Measurements from ENCODE around the gene PTOV1. TPM values are rescaled to one million over a fixed set of nuclear protein-coding genes. Genes with fewer than 3 reads are reported as not detected.

PTOV1 gene
- total and polyA plus RNA-seq, 4 donors: 38.0 to 52.3 (median 41.3) TPM

GRCh38 chr19:49858088-49858985 lies 7.4 kb downstream of the PTOV1 start (continued):
- TF ChIP-seq CTCF (IDR thresholded peaks at IDR 0.05; ENCODE audit: low read depth, low read length, missing input control): no peak
- no peak for TF ChIP-seq EGR1 (IDR thresholded peaks at IDR 0.05; ENCODE audit: low read depth in 2 of 2)

- no peak for DNase-seq (ENCODE audit: low spot score)
- Histone ChIP-seq H3K4me1 (ENCODE audit: control insufficient read depth in 4 of 4, insufficient read depth in 4 of 4, low read length in 3 of 4) (peaks cover 0 to 2% (median under 1%) of the 10 kb centered on the region in 4 donors), H3K36me3 (ENCODE audit: control insufficient read depth in 4 of 4, insufficient read depth in 3 of 4, low read depth in 1 of 4, low read length in 3 of 4) (peaks cover 4 to 63% (median 11%) of the 10 kb centered on the region in 4 donors), H3K9ac (ENCODE audit: low read depth in 1 of 2, low read length in 2 of 2) (no peak overlapping the region), H3K27ac (ENCODE audit: low read depth in 1 of 2, low read length in 2 of 2) (no peak overlapping the region), H3K4me3 (ENCODE audit: low read depth in 1 of 3, low read length in 3 of 3) (no peak overlapping the region), H3K27me3 (ENCODE audit: control insufficient read depth in 4 of 4, insufficient read depth in 4 of 4, low read length in 3 of 4) (no peaks in the 10 kb centered on the region), H3K9me3 (ENCODE audit: control insufficient read depth in 4 of 4, low read length in 3 of 4) (no peaks in the 10 kb centered on the region)
- 87% methylated on average over 22 of the region's 22 CpGs for WGBS
- TF ChIP-seq FOXA2 (IDR thresholded peaks at IDR 0.05) (no peak), ATF3 (IDR thresholded peaks at IDR 0.05) (no peak), RXRA (IDR thresholded peaks at IDR 0.05) (no peak), GABPA (IDR thresholded peaks at IDR 0.05 in 1 of 2, conservative IDR thresholded peaks at IDR 0.05 in 1 of 2) (no peak), FOXA1 (IDR thresholded peaks at IDR 0.05) (no peak), JUND (IDR thresholded peaks at IDR 0.05) (no peak), TAF1 (conservative IDR thresholded peaks at IDR 0.05) (no peak), SP1 (IDR thresholded peaks at IDR 0.05) (no peak), HNF4G (IDR thresholded peaks at IDR 0.05) (no peak), HNF4A (conservative IDR thresholded peaks at IDR 0.05) (no peak), REST (IDR thresholded peaks at IDR 0.05) (no peak), NR2F2 (IDR thresholded peaks at IDR 0.05) (no peak), CTCF (IDR thresholded peaks at IDR 0.05; ENCODE audit: low read depth, low read length, missing input control) (no peak), EGR1 (IDR thresholded peaks at IDR 0.05; ENCODE audit: low read depth in 2 of 2) (no peak), MAX (IDR thresholded peaks at IDR 0.05) (no peak)
Observed at GRCh38 chr19:49859682-49860335, 8.8 kb downstream of the PTOV1 start.
